HCT116 (cell line): ENCODE results near the gene ILDR2. TPM values are rescaled to one million over a fixed set of nuclear protein-coding genes. Genes with fewer than 3 reads are reported as not detected.

Experiments
- ATAC-seq: fragments of 200-7000 bp; cut with Tn5 transposase; 2 replicates; pipeline ENCODE4 v1.9.1; 2020; ENCODE audit warnings: mild to moderate bottlenecking, moderate library complexity
- BruUV-seq: library from RNA; stranded (reverse); fragments of 400-500 nt; replicated peaks from 2 replicates; lab custom pipeline; 2021; lab: Mats Ljungman, UMichigan
- CTCF ChIA-PET: fragments of 300-600 bp; sonication (Branson Sonifier 250); formaldehyde crosslinking; loops from one replicate; lab custom pipeline; 2021; ENCODE audit warnings: antibody characterized with exemption; lab: Charles Lee
- POLR2A ChIA-PET: fragments of 300-600, 350-600 bp; sonication (Branson Sonifier 250); formaldehyde crosslinking; loops from one replicate; lab custom pipeline; 2021; ENCODE audit warnings: antibody characterized with exemption; lab: Charles Lee
- RAD21 ChIA-PET, 2 experiments: fragments of 300-600 bp; sonication (Branson Sonifier 250); formaldehyde crosslinking; loops; one replicate each; lab custom pipeline; 2023; ENCODE audit warnings: low total read pairs in 2 of 2; ENCODE audit not compliant: uncharacterized antibody in 2 of 2, unreplicated experiment in 2 of 2, low non-redundant PET in 1 of 2; lab: Charles Lee
- DNase-seq: peaks from one replicate; pipeline ENCODE4 v3.0.0-alpha.2; 2010; ENCODE audit warnings: low read depth, low spot score
- H2AFZ ChIP-seq: fragments of 200-600 bp; shearing (Covaris generic), sonication (generic); 2 replicates; pipeline ENCODE4 v1.6.1; 2017; ENCODE audit warnings: low read depth, mixed run types, mixed read lengths, antibody characterized with exemption, low read length; ENCODE audit not compliant: poor library complexity, severe bottlenecking
- H3K27ac ChIP-seq: 2 replicates; pipeline ENCODE4 v1.5.1; 2012; ENCODE audit warnings: low read depth, low read length
- H3K27me3 ChIP-seq: fragments of 200-600 bp; sonication (generic); 2 replicates; pipeline ENCODE4 v1.6.1; 2016; ENCODE audit warnings: mixed run types, low read length, mixed read lengths; ENCODE audit not compliant: insufficient read depth
- H3K36me3 ChIP-seq, 2 experiments: fragments of 200-500 bp in 1 of 2; fragments of 200-600 bp in 1 of 2; sonication (Bioruptor generic) in 1 of 2; sonication (generic) in 1 of 2; 2 replicates each; pipeline versions ENCODE4 v1.5.1 to v1.6.1; 2014 to 2016; ENCODE audit warnings: low read length in 2 of 2, inconsistent platforms in 1 of 2, mixed read lengths in 1 of 2, mixed run types in 1 of 2; ENCODE audit not compliant: insufficient read depth in 2 of 2, control insufficient read depth in 1 of 2
- H3K4me1 ChIP-seq, 2 experiments: fragments of 200-600 bp in 1 of 2; sonication (generic) in 1 of 2; 2 replicates each; pipeline versions ENCODE4 v1.5.1 to v1.6.1; 2012 to 2017; ENCODE audit warnings: low read length in 2 of 2, inconsistent platforms in 1 of 2, mild to moderate bottlenecking in 1 of 2, mixed read lengths in 1 of 2, mixed run types in 1 of 2, moderate library complexity in 1 of 2; ENCODE audit not compliant: insufficient read depth in 2 of 2, control insufficient read depth in 1 of 2
- H3K4me2 ChIP-seq: fragments of 200-600 bp; sonication (generic); 2 replicates; pipeline ENCODE4 v1.6.1; 2017; ENCODE audit warnings: mixed run types, low read length, mixed read lengths
- H3K4me3 ChIP-seq, 2 experiments: fragments of 200-600 bp in 1 of 2; sonication (generic) in 1 of 2; replicated peaks in 1 of 2; 2 replicates each; pipeline ENCODE4 v1.5.1; 2011 to 2016; ENCODE audit warnings: low read length in 2 of 2, control low read depth in 1 of 2, low read depth in 1 of 2, mild to moderate bottlenecking in 1 of 2, mixed read lengths in 1 of 2, mixed run types in 1 of 2
- H3K79me2 ChIP-seq: fragments of 200-600 bp; sonication (generic); 2 replicates; pipeline ENCODE4 v1.6.1; 2017; ENCODE audit warnings: mild to moderate bottlenecking, mixed run types, low read length, moderate library complexity, mixed read lengths; ENCODE audit not compliant: insufficient read depth
- H3K9ac ChIP-seq: fragments of 200-600 bp; sonication (generic); 2 replicates; pipeline ENCODE4 v1.6.1; 2016; ENCODE audit warnings: low read length, mixed read lengths
- H3K9me2 ChIP-seq: fragments of 200-600 bp; sonication (generic), shearing (Covaris generic); 2 replicates; pipeline ENCODE4 v1.6.1; 2017; ENCODE audit warnings: mixed run types, mild to moderate bottlenecking, moderate library complexity; ENCODE audit not compliant: insufficient read depth
- H3K9me3 ChIP-seq, 2 experiments: fragments of 200-500 bp in 1 of 2; fragments of 200-600 bp in 1 of 2; sonication (Bioruptor generic) in 1 of 2; sonication (generic) in 1 of 2; 2 replicates each; pipeline ENCODE4 v1.6.1; 2014 to 2017; ENCODE audit warnings: low read length in 2 of 2, mixed read lengths in 2 of 2, inconsistent platforms in 1 of 2, low read depth in 1 of 2, mild to moderate bottlenecking in 1 of 2, mixed run types in 1 of 2, moderate library complexity in 1 of 2; ENCODE audit not compliant: control insufficient read depth in 1 of 2, insufficient read depth in 1 of 2
- H4K20me1 ChIP-seq: fragments of 200-600 bp; sonication (generic), shearing (Covaris generic); 2 replicates; pipeline ENCODE4 v1.6.1; 2017; ENCODE audit warnings: mixed run types, mild to moderate bottlenecking, moderate library complexity; ENCODE audit not compliant: insufficient read depth
- ATF3 ChIP-seq: IDR thresholded peaks from 2 replicates; pipeline ENCODE4 v1.6.1; 2012
- CEBPB ChIP-seq: IDR thresholded peaks from 2 replicates; pipeline ENCODE4 v1.6.1; 2012; ENCODE audit warnings: low read depth
- CTCF ChIP-seq, 3 experiments: fragments of 200-600 bp in 1 of 3; sonication (generic) in 1 of 3; IDR thresholded peaks in 2 of 3; conservative IDR thresholded peaks in 1 of 3; 2 replicates each; pipeline ENCODE4 v1.5.1; 2012 to 2017; ENCODE audit warnings: low read depth in 2 of 3, low read length in 2 of 3, antibody characterized with exemption in 1 of 3, borderline replicate concordance in 1 of 3, control low read depth in 1 of 3, mild to moderate bottlenecking in 1 of 3, mixed read lengths in 1 of 3, mixed run types in 1 of 3, moderate library complexity in 1 of 3; ENCODE audit not compliant: insufficient read depth in 1 of 3
- ELF1 ChIP-seq: IDR thresholded peaks from 2 replicates; pipeline ENCODE4 v1.6.1; 2012; ENCODE audit warnings: low read depth, borderline replicate concordance
- EZH2 ChIP-seq: fragments of 200-600 bp; sonication (generic); IDR thresholded peaks from 2 replicates; pipeline ENCODE4 v1.6.1; 2017; ENCODE audit warnings: antibody characterized with exemption, mixed run types
- EZH2phosphoT487 ChIP-seq: fragments of 200-600 bp; IDR thresholded peaks from 2 replicates; pipeline ENCODE4 v1.6.1; 2018; ENCODE audit warnings: antibody characterized with exemption, borderline replicate concordance
- FOSL1 ChIP-seq: IDR thresholded peaks from 2 replicates; pipeline ENCODE4 v1.6.1; 2012; ENCODE audit warnings: low read depth
- JUND ChIP-seq: IDR thresholded peaks from 2 replicates; pipeline ENCODE4 v1.6.1; 2012
- MAX ChIP-seq: IDR thresholded peaks from 2 replicates; pipeline ENCODE4 v1.6.1; 2012
- POLR2A ChIP-seq: IDR thresholded peaks from 2 replicates; pipeline ENCODE4 v1.7.0; 2011; ENCODE audit warnings: borderline replicate concordance; ENCODE audit not compliant: insufficient read depth, insufficient read length; ENCODE audit errors: extremely low read depth
- SIN3A ChIP-seq: IDR thresholded peaks from 2 replicates; pipeline ENCODE4 v1.6.1; 2012; ENCODE audit warnings: low read depth
- SP1 ChIP-seq: IDR thresholded peaks from 2 replicates; pipeline ENCODE4 v1.6.1; 2012; ENCODE audit warnings: low read depth
- SRF ChIP-seq: IDR thresholded peaks from 2 replicates; pipeline ENCODE4 v1.6.1; 2012; ENCODE audit warnings: low read depth
- TCF7L2 ChIP-seq: IDR thresholded peaks from 2 replicates; pipeline ENCODE4 v1.7.0; 2011; ENCODE audit warnings: borderline replicate concordance, inconsistent platforms; ENCODE audit not compliant: insufficient read depth, insufficient read length; ENCODE audit errors: extremely low read depth
- YY1 ChIP-seq: IDR thresholded peaks from 2 replicates; pipeline ENCODE4 v1.6.1; 2011; ENCODE audit warnings: low read length, low read depth, moderate library complexity, mild to moderate bottlenecking; ENCODE audit not compliant: insufficient replicate concordance; ENCODE audit errors: extremely low read depth
- ZBTB33 ChIP-seq: IDR thresholded peaks from 2 replicates; pipeline ENCODE4 v1.6.1; 2011; ENCODE audit warnings: mild to moderate bottlenecking, low read length, moderate library complexity; ENCODE audit not compliant: insufficient replicate concordance; ENCODE audit errors: extremely low read depth
- ZFX ChIP-seq: fragments of 450-650 bp; IDR thresholded peaks from 2 replicates; pipeline ENCODE4 v1.6.1; 2017
- ZNF274 ChIP-seq: fragments of 200-500 bp; sonication (Bioruptor generic); IDR thresholded peaks from 2 replicates; pipeline ENCODE4 v1.6.1; 2014; ENCODE audit warnings: mild to moderate bottlenecking, low read depth, low read length, inconsistent platforms
- intact Hi-C: fragments of 100-400 bp; cut with micrococcal nuclease; formaldehyde crosslinking; loops from 2 replicates; pipeline ENCODE4 v1.10.0; 2022
- total RNA-seq: library from RNA; stranded (reverse); gene quantifications from one replicate; pipeline ENCODE4 v1.2.1, GENCODE V29; 2021; ENCODE audit not compliant: unreplicated experiment

The ILDR2 gene
- total RNA-seq, 1 experiment from 2014 or later, result 2.4 TPM

- TF ChIP-seq ZNF274, result no peak
- TF ChIP-seq POLR2A, result no peak
These were observed 59.4 kb downstream of the ILDR2 start (continued) for GRCh38 chr1:166915941-166916340.

GRCh38 chr1:166915042-166915441 lies 60.3 kb downstream of the ILDR2 start:
- Histone ChIP-seq H3K36me3 (no peaks in the 10 kb centered on the region), H3K4me3 (no peak overlapping the region), H4K20me1 (no peaks in the 10 kb centered on the region), H3K9me3 (no peaks in the 10 kb centered on the region), H3K27me3 (no peaks in the 10 kb centered on the region), H3K9me2 (no peaks in the 10 kb centered on the region), H3K9ac (no peak overlapping the region), H3K27ac (no peak overlapping the region), H2AFZ (no peak overlapping the region), H3K4me1 (peaks cover 0 to 35% of the 10 kb centered on the region in 2 experiments; a peak in 3 of 4 replicates), H3K4me2 (0 out of 2 replicates have a peak overlapping the region, but pooled peaks have one; percentile 42), H3K79me2 (no peaks in the 10 kb centered on the region)
- no peak for DNase-seq
- no peak for TF ChIP-seq EZH2
- no peak for TF ChIP-seq FOSL1
- TF ChIP-seq SRF, result no peak
- no peak for TF ChIP-seq CEBPB
- TF ChIP-seq MAX, result no peak
- TF ChIP-seq TCF7L2, result no peak
- no peak for TF ChIP-seq ZBTB33
- TF ChIP-seq ATF3, result no peak
- TF ChIP-seq SIN3A, result no peak
- TF ChIP-seq SP1, result no peak
- no peak for TF ChIP-seq EZH2phosphoT487
- no peak for TF ChIP-seq ELF1
- TF ChIP-seq POLR2A, result no peak
- no peak for TF ChIP-seq YY1
- no peak for TF ChIP-seq ZNF274
- no peak for TF ChIP-seq CTCF (IDR thresholded peaks at IDR 0.05 in 2 of 3, conservative IDR thresholded peaks at IDR 0.05 in 1 of 3; ENCODE audit: borderline replicate concordance in 1 of 3, insufficient read depth in 1 of 3, low read depth in 2 of 3, low read length in 2 of 3)
- no peak for TF ChIP-seq ZFX
- TF ChIP-seq JUND, result no peak
- intact Hi-C loops, result loop anchor here (1.0 kb wide), 1 partner anchor 618 kb away; no protein-coding TSS in a partner anchor
- CTCF ChIA-PET, result interaction anchor here (1.4 kb wide), 1 partner anchor 142 kb away, joined by 5 read pairs; no protein-coding TSS in a partner anchor
- ATAC-seq, result no peak
- no TSS peak for BruUV-seq
- RAD21 ChIA-PET, result no interaction called here
- POLR2A ChIA-PET, result no interaction called here
